Peyer's patch (tissue), 4 donors: ENCODE data around the gene TBX3. TPM values are rescaled to one million over a fixed set of nuclear protein-coding genes. Genes with fewer than 3 reads are reported as not detected.

ENCODE experiments used
- DNase-seq, 3 donors: peaks; one replicate each; pipeline ENCODE4 v3.0.0-alpha.2; 2017 to 2019
- H3K27ac ChIP-seq, 4 donors: fragments of 200-600 bp; sonication (generic); one replicate each; pipeline ENCODE4 v1.5.1; 2016 to 2019
- H3K27me3 ChIP-seq, 2 donors: fragments of 200-600 bp; sonication (generic); one replicate each; pipeline ENCODE4 v1.5.1; 2019
- H3K36me3 ChIP-seq, 3 donors: fragments of 200-600 bp; sonication (generic); one replicate each; pipeline ENCODE4 v1.5.1; 2016 to 2019
- H3K4me1 ChIP-seq, 4 donors: fragments of 200-600 bp; sonication (generic); one replicate each; pipeline ENCODE4 v1.5.1; 2016 to 2019
- H3K4me3 ChIP-seq, 4 donors: fragments of 200-600 bp; sonication (generic); 1 replicate in 3 of 4; 2 replicates in 1 of 4; pipeline ENCODE4 v1.5.1; 2016 to 2019; ENCODE audit warnings: mild to moderate bottlenecking in 1 of 4
- H3K9me3 ChIP-seq, 4 donors: fragments of 200-600 bp; sonication (generic); one replicate each; pipeline ENCODE4 v1.5.1; 2016 to 2019; ENCODE audit warnings: mild to moderate bottlenecking in 1 of 4
- CTCF ChIP-seq, 6 experiments: fragments of 450-650 bp in 4 of 6; fragments of 200-600 bp in 2 of 6; sonication (generic) in 1 of 6; IDR thresholded peaks; one replicate each; pipeline ENCODE4 v1.5.1; 2017 to 2019; ENCODE audit warnings: antibody characterized with exemption in 6 of 6, mild to moderate bottlenecking in 3 of 6, moderate library complexity in 1 of 6
- POLR2A ChIP-seq, 2 donors: fragments of 450-650 bp; IDR thresholded peaks; one replicate each; pipeline ENCODE4 v1.5.1; 2017; ENCODE audit warnings: antibody characterized with exemption in 2 of 2, mild to moderate bottlenecking in 2 of 2, moderate library complexity in 2 of 2
- total RNA-seq, 4 donors: library from RNA; depleted of rRNA; stranded (reverse); fragments of >200 nt; gene quantifications; one replicate each; pipeline ENCODE4 v1.1.0, GENCODE V29; 2016

TBX3 gene
- total RNA-seq, 4 donors from 2014 or later: 50.3 to 90.0 (median 80.2) TPM

GRCh38 chr12:114679942-114680341, 4.0 kb downstream of the TBX3 start:
- peaks cover 0 to 33% (median 0%) of the 10 kb centered on the region in 3 donors for H3K36me3 ChIP-seq
- peaks cover 0 to 4% (median 0%) of the 10 kb centered on the region in 4 donors for H3K9me3 ChIP-seq
- H3K4me1 ChIP-seq: peaks cover 0 to 13% (median under 1%) of the 10 kb centered on the region in 4 donors
- H3K27me3 ChIP-seq: no peaks in the 10 kb centered on the region
- H3K27ac ChIP-seq: peak overlapping the region in 2 of 4 donors; percentile 77 to 89
- H3K4me3 ChIP-seq: peak overlapping the region in 3 of 4 donors; percentile 54 to 81 (median 61)
- DNase-seq: no peak
- TF ChIP-seq POLR2A (IDR thresholded peaks at IDR 0.05): no peak
- no peak for TF ChIP-seq CTCF (IDR thresholded peaks at IDR 0.05)

- TF ChIP-seq CTCF (IDR thresholded peaks at IDR 0.05) (no peak), POLR2A (IDR thresholded peaks at IDR 0.05) (no peak)
- H3K4me1 ChIP-seq: peaks cover 0 to 11% (median 0%) of the 10 kb centered on the region in 4 donors
- peak overlapping the region in 2 of 4 donors; percentile 77 to 89 for H3K27ac ChIP-seq
- peaks cover 0 to 4% (median 0%) of the 10 kb centered on the region in 4 donors for H3K9me3 ChIP-seq
- peak in 1 of 3 donors; percentile 25 for DNase-seq
- no peaks in the 10 kb centered on the region for H3K27me3 ChIP-seq
- H3K4me3 ChIP-seq: peak overlapping the region in 2 of 4 donors; percentile 61 to 81
- peaks cover 0 to 38% (median 0%) of the 10 kb centered on the region in 3 donors for H3K36me3 ChIP-seq
Measured at GRCh38 chr12:114679452-114679875, 4.5 kb downstream of the TBX3 start.

GRCh38 chr12:114678718-114679117, 5.3 kb downstream of the TBX3 start:
- no peak for DNase-seq
- Histone ChIP-seq H3K27me3 (no peaks in the 10 kb centered on the region), H3K4me1 (peaks cover 0 to 11% (median 0%) of the 10 kb centered on the region in 4 donors), H3K36me3 (peaks cover 0 to 46% (median 0%) of the 10 kb centered on the region in 3 donors), H3K9me3 (peaks cover 0 to 4% (median 0%) of the 10 kb centered on the region in 4 donors), H3K27ac (no peak overlapping the region), H3K4me3 (peak overlapping the region in 2 of 4 donors; percentile 9 to 61)
- TF ChIP-seq POLR2A (IDR thresholded peaks at IDR 0.05): no peak
- no peak for TF ChIP-seq CTCF (IDR thresholded peaks at IDR 0.05)

- Histone ChIP-seq H3K27ac (no peak overlapping the region), H3K4me1 (peaks cover 0 to 11% (median 0%) of the 10 kb centered on the region in 4 donors), H3K9me3 (peaks cover 0 to 4% (median 0%) of the 10 kb centered on the region in 4 donors), H3K27me3 (no peaks in the 10 kb centered on the region), H3K4me3 (no peak overlapping the region), H3K36me3 (peaks cover 0 to 46% (median 0%) of the 10 kb centered on the region in 3 donors)
- no peak for DNase-seq
- TF ChIP-seq CTCF (IDR thresholded peaks at IDR 0.05) (no peak), POLR2A (IDR thresholded peaks at IDR 0.05) (no peak)
Measured at GRCh38 chr12:114678028-114678427, 5.9 kb downstream of the TBX3 start.

- peak overlapping the region in 2 of 4 donors; percentile 8 to 41 for H3K27ac ChIP-seq
- DNase-seq: peak in 1 of 3 donors; percentile 24
- TF ChIP-seq CTCF (IDR thresholded peaks at IDR 0.05) (no peak), POLR2A (IDR thresholded peaks at IDR 0.05) (no peak)
- peaks cover 0 to 11% (median 0%) of the 10 kb centered on the region in 4 donors for H3K4me1 ChIP-seq
- H3K36me3 ChIP-seq: peaks cover 0 to 59% (median 0%) of the 10 kb centered on the region in 3 donors
- H3K27me3 ChIP-seq: no peaks in the 10 kb centered on the region
- H3K4me3 ChIP-seq: no peak overlapping the region
- no peaks in the 10 kb centered on the region for H3K9me3 ChIP-seq
Measured at GRCh38 chr12:114676142-114676741, 7.7 kb downstream of the TBX3 start.
